IMR-90 (cell line): ENCODE data around the gene FNBP1.

Experiments
- CEBPB ChIP-seq: IDR thresholded peaks from 2 replicates; pipeline ENCODE4 v1.6.1; 2012; ENCODE audit warnings: low read depth, low read length, improper control_type of control experiment
- FOS ChIP-seq: fragments of 150-350 bp; IDR thresholded peaks from 2 replicates; pipeline ENCODE4 v1.6.1; 2016; ENCODE audit warnings: low read depth, low read length
- MAZ ChIP-seq: IDR thresholded peaks from 2 replicates; pipeline ENCODE4 v1.6.1; 2012; ENCODE audit warnings: low read depth, mild to moderate bottlenecking, low read length, improper control_type of control experiment, moderate library complexity, borderline replicate concordance
- MXI1 ChIP-seq: IDR thresholded peaks from 2 replicates; pipeline ENCODE4 v1.6.1; 2012; ENCODE audit warnings: low read depth, mild to moderate bottlenecking, low read length, moderate library complexity, borderline replicate concordance
- POLR2A ChIP-seq: IDR thresholded peaks from 2 replicates; pipeline ENCODE4 v1.6.1; 2012; ENCODE audit warnings: mild to moderate bottlenecking, low read depth, low read length
- RAD21 ChIP-seq: IDR thresholded peaks from 2 replicates; pipeline ENCODE4 v1.6.1; 2012; ENCODE audit warnings: low read length, improper control_type of control experiment
- RCOR1 ChIP-seq: IDR thresholded peaks from 2 replicates; pipeline ENCODE4 v1.6.1; 2012; ENCODE audit warnings: mild to moderate bottlenecking, low read length, improper control_type of control experiment; ENCODE audit not compliant: insufficient replicate concordance
- SMC3 ChIP-seq: fragments of 150-350 bp; IDR thresholded peaks from 2 replicates; pipeline ENCODE4 v1.6.1; 2016; ENCODE audit warnings: low read depth, mild to moderate bottlenecking, antibody characterized with exemption, low read length, moderate library complexity
- TF ChIP-seq, protein P1 (sequence below): conservative IDR thresholded peaks from 2 replicates; pipeline ENCODE4 v1.5.1; 2012; ENCODE audit warnings: mild to moderate bottlenecking, low read depth, low read length, improper control_type of control experiment

DNA sequence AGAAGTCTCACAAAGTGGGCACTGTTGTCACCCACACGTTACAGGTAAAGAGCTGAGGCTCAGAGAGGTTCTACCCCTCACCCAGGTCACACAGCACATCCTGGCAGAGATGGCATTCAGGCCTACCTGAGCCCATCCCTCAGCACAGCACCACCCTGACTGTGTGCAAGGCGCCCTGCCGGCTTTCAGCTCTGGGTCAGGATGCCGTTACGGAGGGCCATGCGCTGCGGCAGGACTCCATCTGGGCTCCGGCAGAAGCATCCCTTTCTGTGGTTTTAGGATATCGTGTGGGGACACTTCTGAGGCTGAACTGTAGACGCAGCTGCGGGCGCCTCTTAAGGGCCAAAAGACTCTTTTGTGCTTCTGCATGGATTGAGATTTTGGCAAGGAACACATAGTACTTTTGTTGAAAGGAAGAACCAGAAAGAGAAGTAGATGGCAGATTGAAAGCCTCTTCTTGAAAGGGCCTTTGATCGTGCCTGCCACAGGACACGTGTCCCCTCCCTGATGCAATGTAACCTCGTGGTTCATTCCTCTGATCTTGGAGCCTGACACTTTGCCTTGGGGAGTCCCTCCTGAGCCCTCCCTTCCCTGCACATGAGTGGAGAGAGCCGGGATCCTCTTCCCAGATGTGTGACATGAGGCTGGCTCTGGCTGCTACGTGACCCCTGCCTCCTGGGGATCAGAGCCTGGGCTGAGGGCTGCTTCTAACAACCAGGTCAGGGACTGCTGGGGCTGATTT is 176.4 kb downstream of the FNBP1 start:
- TF ChIP-seq, protein P1, sequence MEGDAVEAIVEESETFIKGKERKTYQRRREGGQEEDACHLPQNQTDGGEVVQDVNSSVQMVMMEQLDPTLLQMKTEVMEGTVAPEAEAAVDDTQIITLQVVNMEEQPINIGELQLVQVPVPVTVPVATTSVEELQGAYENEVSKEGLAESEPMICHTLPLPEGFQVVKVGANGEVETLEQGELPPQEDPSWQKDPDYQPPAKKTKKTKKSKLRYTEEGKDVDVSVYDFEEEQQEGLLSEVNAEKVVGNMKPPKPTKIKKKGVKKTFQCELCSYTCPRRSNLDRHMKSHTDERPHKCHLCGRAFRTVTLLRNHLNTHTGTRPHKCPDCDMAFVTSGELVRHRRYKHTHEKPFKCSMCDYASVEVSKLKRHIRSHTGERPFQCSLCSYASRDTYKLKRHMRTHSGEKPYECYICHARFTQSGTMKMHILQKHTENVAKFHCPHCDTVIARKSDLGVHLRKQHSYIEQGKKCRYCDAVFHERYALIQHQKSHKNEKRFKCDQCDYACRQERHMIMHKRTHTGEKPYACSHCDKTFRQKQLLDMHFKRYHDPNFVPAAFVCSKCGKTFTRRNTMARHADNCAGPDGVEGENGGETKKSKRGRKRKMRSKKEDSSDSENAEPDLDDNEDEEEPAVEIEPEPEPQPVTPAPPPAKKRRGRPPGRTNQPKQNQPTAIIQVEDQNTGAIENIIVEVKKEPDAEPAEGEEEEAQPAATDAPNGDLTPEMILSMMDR: no peak
- TF ChIP-seq RAD21 (no peak), POLR2A (no peak), MAZ (no peak), CEBPB (no peak), FOS (no peak), RCOR1 (no peak), MXI1 (no peak), SMC3 (no peak)
